Measurements from ENCODE around the gene DPP4. TPM values are rescaled to one million over a fixed set of nuclear protein-coding genes. Genes with fewer than 3 reads are reported as not detected.

Gene DPP4
- total and polyA plus RNA-seq, 2 of the 13 experiments (the other 11 are each of a cell fraction or from before 2014, with no cell fraction given): 39.4 to 109 TPM

GRCh38 chr2:162107361-162107901 is 33.4 kb upstream of the DPP4 start (continued):
- no peak; the same call in 1 of the 2 replicates for TF ChIP-seq ZMYM4 (CRISPR knock-in tag; IDR thresholded peaks at IDR 0.05)
- no peak for TF ChIP-seq PREB (CRISPR knock-in tag; IDR thresholded peaks at IDR 0.05)
- TF ChIP-seq SMAD3 (CRISPR knock-in tag; IDR thresholded peaks at IDR 0.05): 0 out of 2 replicates have a peak, but pooled peaks have one; percentile 42
- no peak for TF ChIP-seq CERS6 (CRISPR knock-in tag; IDR thresholded peaks at IDR 0.05)
- TF ChIP-seq ZNF382 (CRISPR knock-in tag; IDR thresholded peaks at IDR 0.05; ENCODE audit: borderline replicate concordance): no peak
- TF ChIP-seq ZNF510 (CRISPR knock-in tag; IDR thresholded peaks at IDR 0.05; ENCODE audit: low read depth): no peak
- TF ChIP-seq FUBP1 (CRISPR knock-in tag; IDR thresholded peaks at IDR 0.05; ENCODE audit: borderline replicate concordance): no peak
- TF ChIP-seq ATF2 (CRISPR knock-in tag; IDR thresholded peaks at IDR 0.05): no peak
- no peak for TF ChIP-seq ZNF3 (CRISPR knock-in tag; IDR thresholded peaks at IDR 0.05)
- TF ChIP-seq HDAC6 (IDR thresholded peaks at IDR 0.05; ENCODE audit: low read depth, low read length): no peak
- TF ChIP-seq DNMT1 (CRISPR knock-in tag; IDR thresholded peaks at IDR 0.05): no peak
- TF ChIP-seq KDM5B (CRISPR knock-in tag; IDR thresholded peaks at IDR 0.05; ENCODE audit: borderline replicate concordance): no peak
- TF ChIP-seq ZNF770 (CRISPR knock-in tag; IDR thresholded peaks at IDR 0.05): no peak
- TF ChIP-seq SYNCRIP (IDR thresholded peaks at IDR 0.05; ENCODE audit: insufficient read depth, low read depth, low read length): no peak
- no peak for TF ChIP-seq XBP1 (CRISPR knock-in tag; IDR thresholded peaks at IDR 0.05)
- no peak for TF ChIP-seq RERE (CRISPR knock-in tag; IDR thresholded peaks at IDR 0.05; ENCODE audit: low read depth)
